Urothelium cell line (cell line): Measurements from ENCODE around the gene DMRTC2.
A peak's percentile ranks its signal among the peaks of the same experiment; 100 is the strongest.

Source experiments
- DNase-seq: peaks from one replicate; pipeline ENCODE4 v3.0.0; 2011; ENCODE audit warnings: low spot score, mixed read lengths
- FAIRE-seq: peaks from 2 replicates; lab custom pipeline; 2011; peaks lifted over from hg19 to GRCh38; lab: Jason Lieb, UNC

The DMRTC2 gene

DNA sequence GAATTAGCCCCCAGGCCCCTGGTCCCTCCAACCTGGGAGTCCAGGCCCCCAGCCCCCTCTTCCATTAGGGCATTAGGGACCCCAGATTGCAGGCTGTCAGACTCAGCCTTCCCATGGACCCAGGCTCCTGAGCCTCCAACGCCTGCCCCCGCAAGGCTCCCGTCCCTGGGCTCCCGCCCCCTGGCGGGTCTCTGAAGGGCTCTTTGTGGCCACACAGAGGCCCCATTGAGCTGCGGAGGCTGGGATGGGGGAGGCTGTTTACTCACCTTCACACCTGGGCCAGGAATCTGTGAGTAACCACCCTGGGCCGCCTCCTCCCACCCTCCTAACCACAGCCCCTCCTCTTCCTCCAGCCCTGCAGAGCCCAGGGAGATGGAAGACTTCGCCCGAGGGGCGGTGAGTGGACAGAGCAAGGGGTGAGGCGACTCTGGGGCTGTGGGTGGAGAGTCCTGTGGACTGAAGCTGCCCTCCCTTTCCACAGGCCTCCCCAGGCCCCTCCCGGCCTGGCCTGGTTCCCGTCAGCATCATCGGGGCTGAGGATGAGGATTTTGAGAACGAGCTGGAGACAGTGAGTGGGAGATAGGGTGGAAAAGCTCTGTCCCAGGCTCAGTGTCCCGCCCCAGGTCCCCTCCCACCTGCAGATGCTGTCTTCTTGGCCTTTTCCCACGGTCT is 43.0 kb downstream of the DMRTC2 start:
- DNase-seq (peak; percentile 94), FAIRE-seq (peak; percentile 37)

- no peak for DNase-seq
- FAIRE-seq, result no peak
Observed at GRCh38 chr19:41888926-41889325, 44.1 kb downstream of the DMRTC2 start.

DNA sequence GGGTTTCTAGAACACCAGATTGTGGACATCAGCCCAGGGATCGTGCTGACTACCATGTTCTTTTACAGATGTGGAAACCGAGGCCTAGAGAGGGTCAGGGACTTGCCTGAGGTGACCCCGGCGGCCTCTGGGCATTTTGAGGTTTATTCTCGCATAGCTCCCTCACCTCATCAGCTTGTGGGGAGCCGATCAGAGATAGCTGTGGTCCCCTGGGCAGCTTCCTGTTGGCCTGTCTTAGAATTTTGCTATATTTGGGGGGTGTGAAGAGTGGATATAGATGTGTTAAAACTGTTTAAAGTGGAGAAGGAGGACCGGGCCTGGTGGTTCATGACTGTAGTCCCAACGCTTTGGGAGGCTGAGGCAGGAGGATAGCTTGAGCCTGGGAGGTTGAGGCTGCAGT is 45.1 kb downstream of the DMRTC2 start:
- no peak for DNase-seq

DNA sequence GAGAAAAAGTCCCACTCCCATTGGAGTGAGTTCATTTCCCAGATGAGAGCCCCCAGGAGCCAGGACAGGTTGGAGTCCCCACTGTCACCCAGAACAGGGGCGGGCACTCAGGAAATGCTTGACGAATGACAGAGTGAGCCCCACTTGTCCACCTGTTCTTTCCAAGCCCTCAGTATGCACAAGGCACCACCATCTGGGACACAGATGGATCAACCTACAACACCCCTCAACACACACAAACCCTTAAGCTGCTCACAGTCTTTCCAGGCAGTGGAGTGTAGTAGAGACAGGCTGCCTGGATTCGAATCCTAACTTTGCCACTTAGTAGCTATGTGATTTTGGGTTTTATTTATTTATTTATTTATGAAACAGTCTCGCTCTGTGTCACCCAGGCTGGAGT is 46.1 kb downstream of the DMRTC2 start:
- DNase-seq (no peak), FAIRE-seq (no peak)

More for the DNA sequence above, 45.1 kb downstream of the DMRTC2 start:
- FAIRE-seq, result no peak

DNA sequence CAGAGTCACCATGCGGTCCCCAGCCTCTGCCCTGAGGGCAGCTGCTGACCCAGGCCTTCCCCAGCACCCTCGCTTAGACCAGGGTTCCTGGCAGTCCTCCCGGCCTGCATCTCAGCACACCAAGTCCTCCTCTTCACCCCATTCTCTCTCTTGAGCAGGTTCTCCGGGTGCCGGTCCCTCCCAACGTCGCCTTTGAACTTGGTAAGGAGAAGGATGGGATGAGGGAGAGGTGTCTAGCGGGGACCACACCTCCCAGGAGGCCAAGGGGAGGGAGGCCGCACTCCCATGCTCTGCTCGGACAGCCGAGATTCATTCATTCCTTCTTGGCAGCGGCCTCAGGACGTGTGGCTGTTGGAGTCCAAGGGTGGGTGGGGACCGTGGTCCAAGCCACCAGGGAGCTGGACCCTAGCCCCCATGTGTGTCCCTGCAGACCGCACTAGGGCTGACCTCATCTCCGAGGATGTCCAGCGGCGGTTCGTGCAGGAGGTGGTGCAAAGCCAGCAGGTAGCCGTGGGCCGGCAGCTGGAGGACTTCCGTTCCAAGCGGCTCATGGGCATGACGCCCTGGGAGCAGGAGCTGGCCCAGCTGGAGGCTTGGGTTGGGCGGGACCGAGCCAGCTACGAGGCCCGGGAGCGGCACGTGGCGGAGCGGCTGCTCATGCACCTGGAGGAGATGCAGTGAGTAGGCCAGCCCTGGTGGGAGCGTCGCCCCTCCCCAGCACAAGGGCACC is 47.5 kb downstream of the DMRTC2 start:
- FAIRE-seq, result no peak

DNA sequence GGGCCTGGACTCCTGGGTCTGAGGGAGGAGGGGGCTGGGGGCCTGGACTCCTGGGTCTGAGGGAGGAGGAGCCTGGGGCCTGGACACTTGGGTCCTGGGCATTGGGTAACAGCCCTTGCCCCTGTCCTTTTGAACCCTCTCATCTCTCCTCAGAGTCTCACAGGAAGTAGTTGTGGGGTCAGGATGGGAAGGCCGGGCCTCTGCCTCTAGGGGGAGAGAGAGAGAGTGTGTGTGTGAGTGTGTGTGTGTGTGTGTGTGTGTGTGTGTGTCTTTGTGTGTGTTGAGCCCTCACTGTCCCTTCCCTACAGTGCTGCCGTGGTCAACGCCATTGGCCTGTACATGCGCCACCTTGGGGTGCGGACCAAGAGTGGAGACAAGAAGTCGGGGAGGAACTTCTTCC is 49.1 kb downstream of the DMRTC2 start:
- no peak for FAIRE-seq
- no peak for DNase-seq

More for the DNA sequence above, 47.5 kb downstream of the DMRTC2 start:
- no peak for DNase-seq

- DNase-seq (no peak), FAIRE-seq (no peak)
Observed at GRCh38 chr19:41894350-41894749, 49.5 kb downstream of the DMRTC2 start.

DNA sequence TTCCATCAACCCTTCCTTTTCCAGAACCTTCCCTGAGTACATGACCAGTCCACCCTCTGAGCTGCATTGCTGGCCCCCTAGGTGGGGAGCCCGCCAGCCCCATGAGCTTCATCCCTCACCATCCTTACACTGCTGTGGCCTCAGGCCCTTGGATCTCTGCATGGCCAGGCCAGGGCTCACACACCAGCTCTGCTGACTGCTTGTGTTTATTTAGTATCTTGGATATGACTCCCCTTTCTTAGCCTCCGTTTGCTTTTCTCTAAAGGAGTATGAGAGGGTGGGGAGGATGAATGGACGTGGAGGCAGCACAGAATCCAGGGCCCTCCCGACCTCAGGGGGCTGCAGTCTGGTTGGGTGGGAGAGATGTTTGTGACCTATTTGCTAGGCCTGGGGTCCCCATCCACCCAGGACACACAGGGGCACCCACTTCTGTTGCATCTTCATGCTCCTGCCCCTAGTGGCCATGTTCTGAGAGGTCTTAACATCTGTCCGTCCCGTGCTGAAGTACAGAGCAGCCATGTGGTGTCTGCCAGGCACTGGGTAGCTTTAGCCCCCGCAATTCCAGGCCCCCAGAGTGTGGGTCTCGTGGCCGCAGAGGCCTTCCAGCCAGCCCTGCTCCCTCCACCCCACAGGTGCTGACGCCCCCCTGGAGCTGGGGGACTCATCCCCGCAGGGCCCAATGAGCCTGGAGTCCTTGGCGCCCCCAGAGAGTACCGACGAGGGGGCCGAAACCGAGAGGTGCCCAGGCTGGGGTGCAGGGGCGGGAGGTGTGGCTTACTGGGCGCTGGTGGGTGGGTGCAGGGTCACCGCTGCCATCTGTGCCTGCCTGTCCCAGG is 51.1 kb downstream of the DMRTC2 start:
- FAIRE-seq, result no peak

DNA sequence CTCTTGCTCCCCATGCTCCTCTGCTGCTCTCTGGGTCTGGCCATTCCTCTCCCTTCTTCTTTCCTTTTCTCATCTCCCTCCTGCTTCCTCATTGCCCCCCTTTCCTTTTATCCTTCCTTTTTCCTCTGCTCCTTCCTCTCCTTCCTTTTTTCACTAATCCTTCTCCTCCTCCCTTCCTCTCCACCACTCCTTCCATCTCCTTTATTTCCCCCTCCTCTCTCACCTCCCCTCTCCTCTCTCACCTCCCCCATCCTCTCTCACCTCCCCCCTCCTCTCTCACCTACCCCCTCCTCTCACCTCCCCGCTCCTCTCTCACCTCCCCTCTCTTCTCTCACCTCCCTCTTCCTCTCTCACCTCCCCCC is 51.7 kb downstream of the DMRTC2 start:
- no peak for FAIRE-seq
- no peak for DNase-seq

More for the DNA sequence above, 51.1 kb downstream of the DMRTC2 start:
- no peak for DNase-seq

DNA sequence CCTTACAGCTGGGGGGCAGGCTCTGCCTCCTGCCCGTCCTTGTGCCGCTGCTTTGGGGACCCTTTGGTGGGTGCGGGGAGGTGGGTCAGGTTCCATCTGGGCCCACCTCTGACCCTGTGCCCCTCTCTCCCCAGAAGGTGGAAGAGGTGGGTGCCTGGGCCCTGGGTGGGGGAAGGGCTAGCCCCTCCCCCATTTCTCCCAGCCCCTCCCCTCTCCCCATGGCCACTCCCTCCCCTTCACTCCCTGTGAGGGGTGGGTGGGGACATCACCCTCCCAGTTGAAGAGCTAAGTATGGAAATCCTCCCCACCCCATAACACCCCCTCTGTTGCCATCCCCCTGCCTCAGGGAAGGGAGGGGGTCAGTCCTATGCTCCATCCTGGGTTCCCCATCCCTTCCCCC is 52.3 kb downstream of the DMRTC2 start:
- DNase-seq (no peak), FAIRE-seq (no peak)

DNA sequence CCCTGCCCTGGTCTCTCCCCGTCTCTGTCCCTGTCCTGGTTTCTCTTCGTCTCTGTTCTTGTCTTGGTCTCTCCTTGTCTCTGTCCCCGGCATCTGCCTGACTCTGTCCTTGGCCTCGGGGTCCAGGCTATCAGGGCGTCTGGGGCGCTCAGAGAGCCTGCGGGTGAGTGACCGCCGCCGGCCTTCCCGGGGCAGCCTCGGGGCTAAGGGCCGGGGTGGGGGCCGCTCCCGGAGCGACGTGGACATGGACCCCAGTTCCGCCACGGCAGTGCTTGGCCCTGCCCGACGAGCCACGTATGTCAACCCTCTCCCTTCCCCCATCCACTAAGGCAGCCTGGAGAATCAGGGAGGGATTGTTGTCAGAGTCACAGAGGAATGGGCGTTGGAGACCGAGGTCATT is 53.0 kb downstream of the DMRTC2 start:
- no peak for FAIRE-seq
- no peak for DNase-seq

- no peak for FAIRE-seq
- DNase-seq, result no peak
Observed at GRCh38 chr19:41898235-41898634, 53.4 kb downstream of the DMRTC2 start.
